ENCODE measurements around the gene SMAP1.

Gene SMAP1

DNA sequence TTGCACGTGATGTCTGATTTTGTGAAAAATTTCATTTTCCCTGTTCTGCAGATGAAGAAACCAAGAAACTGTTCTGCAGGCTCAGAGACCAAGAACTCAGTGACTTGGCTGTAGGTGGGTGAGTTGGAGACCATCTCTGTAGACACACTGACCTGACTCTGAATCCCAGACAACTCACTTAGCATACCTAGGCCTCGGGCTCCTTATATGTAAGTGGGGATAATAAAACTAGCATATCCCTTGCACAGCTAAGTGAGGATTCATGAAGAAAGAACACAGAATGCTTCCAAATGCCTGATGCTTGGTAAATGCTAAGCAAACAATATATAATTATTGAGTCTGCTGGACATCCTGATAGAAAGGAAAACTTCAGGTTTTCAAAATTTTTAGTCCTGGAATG lies 218.4 kb downstream of the SMAP1 start:
- Mint-ChIP-seq H3K4me1 (ENCODE audit: low read depth) (no peaks in the 10 kb centered on the region), H3K4me3 (no peak overlapping the region), H3K27ac (no peak overlapping the region), H3K9me3 (no peaks in the 10 kb centered on the region), H3K36me3 (ENCODE audit: low read depth) (no peaks in the 10 kb centered on the region), H3K27me3 (no peaks in the 10 kb centered on the region)
- intact Hi-C loops (cut with micrococcal nuclease), result loop anchor here (10.0 kb wide), 2 partner anchors 129 to 661 kb away; no protein-coding TSS in a partner anchor

GRCh38 chr6:70886661-70887060 lies 219.0 kb downstream of the SMAP1 start:
- no peaks in the 10 kb centered on the region for H3K4me1 Mint-ChIP-seq (ENCODE audit: low read depth)
- no peaks in the 10 kb centered on the region for H3K9me3 Mint-ChIP-seq
- no peaks in the 10 kb centered on the region for H3K36me3 Mint-ChIP-seq (ENCODE audit: low read depth)
- H3K4me3 Mint-ChIP-seq, result no peak overlapping the region
- intact Hi-C loops (cut with micrococcal nuclease), result loop anchor here (10.0 kb wide), 2 partner anchors 128 to 662 kb away; no protein-coding TSS in a partner anchor
- H3K27me3 Mint-ChIP-seq, result no peaks in the 10 kb centered on the region
- no peak overlapping the region for H3K27ac Mint-ChIP-seq

- H3K27ac Mint-ChIP-seq, result no peak overlapping the region
- H3K4me3 Mint-ChIP-seq, result no peak overlapping the region
- no peaks in the 10 kb centered on the region for H3K4me1 Mint-ChIP-seq (ENCODE audit: low read depth)
- H3K27me3 Mint-ChIP-seq, result no peaks in the 10 kb centered on the region
- no peaks in the 10 kb centered on the region for H3K9me3 Mint-ChIP-seq
- no peaks in the 10 kb centered on the region for H3K36me3 Mint-ChIP-seq (ENCODE audit: low read depth)
- intact Hi-C loops (cut with micrococcal nuclease), result loop anchor here (10.0 kb wide), 2 partner anchors 126 to 664 kb away; no protein-coding TSS in a partner anchor
Measured at GRCh38 chr6:70889270-70889669, 221.6 kb downstream of the SMAP1 start.

DNA sequence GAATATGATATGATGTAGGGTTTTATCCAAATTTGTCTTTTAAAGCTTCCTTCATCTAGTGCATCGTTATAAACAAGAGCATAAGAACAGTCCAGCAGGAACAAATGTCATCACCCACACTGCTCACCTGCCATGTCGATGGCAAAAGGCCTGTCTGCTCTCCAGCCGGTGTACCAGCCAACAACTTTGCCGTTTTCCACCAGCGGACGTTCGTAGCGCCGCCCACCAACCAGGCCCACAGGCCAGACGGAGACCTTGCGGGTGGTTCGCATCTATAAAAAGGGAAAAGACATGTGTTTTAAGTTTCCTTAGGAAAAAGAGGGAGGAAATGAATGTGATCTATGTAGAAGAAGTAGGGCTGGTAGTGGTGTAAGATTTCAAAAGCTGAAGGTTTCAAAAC lies 226.3 kb downstream of the SMAP1 start:
- Mint-ChIP-seq H3K4me3 (no peak overlapping the region), H3K4me1 (ENCODE audit: low read depth) (no peaks in the 10 kb centered on the region)
- intact Hi-C loops (cut with micrococcal nuclease), result no loop called here

GRCh38 chr6:70900047-70900446 lies 232.4 kb downstream of the SMAP1 start:
- Mint-ChIP-seq H3K4me1 (ENCODE audit: low read depth) (no peaks in the 10 kb centered on the region), H3K4me3 (no peak overlapping the region), H3K27ac (no peak overlapping the region), H3K9me3 (no peaks in the 10 kb centered on the region), H3K27me3 (no peaks in the 10 kb centered on the region), H3K36me3 (ENCODE audit: low read depth) (no peaks in the 10 kb centered on the region)
- intact Hi-C loops (cut with micrococcal nuclease), result no loop called here

More for the DNA sequence above, 226.3 kb downstream of the SMAP1 start:
- no peaks in the 10 kb centered on the region for H3K9me3 Mint-ChIP-seq
- H3K36me3 Mint-ChIP-seq (ENCODE audit: low read depth), result no peaks in the 10 kb centered on the region
- H3K27me3 Mint-ChIP-seq, result no peaks in the 10 kb centered on the region
- no peak overlapping the region for H3K27ac Mint-ChIP-seq

GRCh38 chr6:70901324-70901723 lies 233.6 kb downstream of the SMAP1 start:
- Mint-ChIP-seq H3K27ac (no peak overlapping the region), H3K9me3 (no peaks in the 10 kb centered on the region), H3K36me3 (ENCODE audit: low read depth) (no peaks in the 10 kb centered on the region), H3K27me3 (no peaks in the 10 kb centered on the region), H3K4me3 (no peak overlapping the region), H3K4me1 (ENCODE audit: low read depth) (no peaks in the 10 kb centered on the region)
- intact Hi-C loops (cut with micrococcal nuclease), result no loop called here

DNA sequence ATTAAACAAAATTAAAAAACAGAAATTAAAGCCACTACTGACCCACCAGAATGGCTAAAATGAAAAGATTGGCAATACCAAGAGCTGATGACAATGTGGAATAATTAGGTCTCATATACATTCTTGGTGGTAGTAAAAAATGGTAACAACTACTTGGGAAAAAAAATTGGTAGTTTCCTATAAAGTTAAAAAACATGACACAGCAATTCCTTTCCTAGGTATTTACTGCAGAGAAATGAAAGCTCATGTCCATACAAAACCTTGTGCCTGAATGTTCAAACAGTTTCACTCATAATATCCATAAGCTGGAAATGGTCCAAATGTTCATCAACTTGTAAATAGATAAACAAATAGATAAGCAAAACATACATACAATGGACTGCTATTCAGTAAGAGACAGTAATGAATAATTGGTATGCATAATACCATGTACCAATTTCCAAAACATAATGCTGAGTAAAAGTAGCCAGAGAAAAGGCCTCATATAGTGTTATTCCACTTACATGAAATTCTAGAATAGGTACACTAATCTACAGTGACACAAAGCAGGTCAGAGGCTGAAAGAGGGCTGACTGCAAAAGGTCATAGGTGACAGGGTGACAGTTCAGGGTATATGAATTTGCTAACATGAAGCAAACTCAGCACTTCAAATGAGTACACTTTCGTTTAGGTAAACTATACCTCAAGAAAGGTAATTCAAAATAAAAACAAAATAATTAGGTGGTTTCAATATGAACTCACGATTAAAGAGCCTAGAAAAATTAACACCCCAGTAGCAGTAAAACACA lies 236.2 kb downstream of the SMAP1 start:
- intact Hi-C loops (cut with micrococcal nuclease), result no loop called here
- Mint-ChIP-seq H3K27me3 (no peaks in the 10 kb centered on the region), H3K4me3 (no peak overlapping the region), H3K9me3 (no peaks in the 10 kb centered on the region), H3K27ac (no peak overlapping the region), H3K4me1 (ENCODE audit: low read depth) (no peaks in the 10 kb centered on the region), H3K36me3 (ENCODE audit: low read depth) (no peaks in the 10 kb centered on the region)

- Mint-ChIP-seq H3K27me3 (no peaks in the 10 kb centered on the region), H3K4me3 (no peak overlapping the region), H3K9me3 (no peaks in the 10 kb centered on the region), H3K36me3 (ENCODE audit: low read depth) (no peaks in the 10 kb centered on the region), H3K27ac (no peak overlapping the region), H3K4me1 (ENCODE audit: low read depth) (no peaks in the 10 kb centered on the region)
- intact Hi-C loops (cut with micrococcal nuclease), result no loop called here
Measured at GRCh38 chr6:70905742-70906141, 238.1 kb downstream of the SMAP1 start.
